Prostate gland (tissue), 2 donors: ENCODE data around the gene SPSB4.
"Not testable (repeated sequence)": the region's sequence is repeated elsewhere in the genome, so short reads cannot be mapped to it uniquely, and the experiment has no call there.

ENCODE experiments used
- CTCF ChIP-seq, 4 experiments: fragments of 200-600 bp in 2 of 4; fragments of 450-650 bp in 2 of 4; sonication (generic) in 2 of 4; IDR thresholded peaks; 1 replicate in 3 of 4; 2 replicates in 1 of 4; pipeline ENCODE4 v1.5.1; 2016 to 2019; ENCODE audit warnings: antibody characterized with exemption in 4 of 4, mild to moderate bottlenecking in 2 of 4, moderate library complexity in 2 of 4
- POLR2A ChIP-seq: fragments of 450-650 bp; IDR thresholded peaks from one replicate; pipeline ENCODE4 v1.6.1; 2016; ENCODE audit warnings: antibody characterized with exemption, mild to moderate bottlenecking
- POLR2AphosphoS5 ChIP-seq: sonication (generic); formaldehyde crosslinking; IDR thresholded peaks from one replicate; pipeline ENCODE4 v1.6.1; 2017; ENCODE audit warnings: antibody characterized with exemption

GRCh38 chr3:141117982-141118381 is 66.8 kb downstream of the SPSB4 start:
- not testable (repeated sequence) for TF ChIP-seq CTCF (IDR thresholded peaks at IDR 0.05); POLR2AphosphoS5; POLR2A
